HG03039 (cell line): ENCODE results near the gene TNPO1.

Experiments
- ATAC-seq: cut with Tn5 transposase; IDR thresholded peaks from one replicate; pipeline ENCODE4 v1.9.1; 2021; ENCODE audit warnings: mild to moderate bottlenecking, moderate library complexity; ENCODE audit not compliant: unreplicated experiment

The TNPO1 gene

DNA sequence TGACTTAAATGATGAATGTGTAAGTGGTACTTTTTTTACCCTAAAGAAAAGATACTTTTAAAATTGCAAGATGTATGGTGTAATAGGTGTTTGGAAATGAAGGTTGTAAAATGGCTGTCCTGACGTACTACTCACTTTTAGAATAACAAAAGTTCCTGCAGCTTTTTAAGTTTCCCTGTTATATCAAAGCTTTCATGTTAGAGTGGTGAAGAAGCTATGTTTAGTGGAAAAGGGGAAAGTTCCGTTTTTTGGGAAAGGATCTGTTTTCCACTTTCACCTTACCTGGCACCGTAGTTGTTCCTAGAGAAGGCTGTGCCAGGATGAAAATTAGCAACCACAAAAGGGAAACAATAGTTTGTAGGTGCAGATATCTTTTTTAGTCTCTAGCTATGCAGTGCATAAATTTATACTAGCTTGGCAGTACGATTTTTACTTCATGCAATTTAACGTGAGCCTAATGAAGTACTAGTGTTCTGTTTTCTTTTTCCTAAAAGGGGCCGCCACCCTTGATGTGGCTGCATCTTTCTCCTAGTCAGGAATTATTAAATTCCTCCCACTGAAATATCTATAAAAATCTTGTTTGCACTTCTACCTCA is 1.3 kb downstream of the TNPO1 start:
- ATAC-seq = no peak

DNA sequence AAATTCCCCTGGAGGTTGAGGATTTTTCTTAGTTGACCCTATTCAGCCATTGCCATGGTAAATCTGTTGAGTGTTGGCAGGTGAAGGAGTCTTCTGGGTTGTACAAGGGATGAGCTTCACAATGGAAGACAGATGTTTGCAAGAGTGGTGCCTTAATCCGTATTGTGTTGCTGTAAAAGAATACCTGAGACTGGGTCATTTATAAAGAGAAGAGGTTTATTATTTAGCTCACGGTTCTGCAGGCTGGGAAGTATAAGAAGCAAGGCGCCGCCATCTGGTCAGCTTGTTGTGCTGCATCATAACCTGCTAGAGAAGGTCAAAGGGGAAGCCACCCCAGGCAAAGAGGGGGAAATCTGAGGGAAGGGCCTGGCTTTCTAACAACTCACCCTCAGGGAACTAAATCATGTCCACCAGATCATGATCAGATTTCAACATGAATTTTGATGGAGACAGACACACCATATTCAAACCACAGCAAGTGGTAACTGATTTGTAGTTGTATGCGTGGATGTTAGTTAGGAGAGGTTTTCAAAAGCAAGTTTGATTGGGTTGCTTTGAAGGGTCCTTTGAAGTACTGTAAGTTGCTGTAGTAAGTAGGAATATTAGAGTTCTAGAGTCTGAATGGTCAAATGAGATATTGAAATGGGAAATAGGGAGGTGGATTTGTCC is 2.5 kb downstream of the TNPO1 start:
- no peak for ATAC-seq

DNA sequence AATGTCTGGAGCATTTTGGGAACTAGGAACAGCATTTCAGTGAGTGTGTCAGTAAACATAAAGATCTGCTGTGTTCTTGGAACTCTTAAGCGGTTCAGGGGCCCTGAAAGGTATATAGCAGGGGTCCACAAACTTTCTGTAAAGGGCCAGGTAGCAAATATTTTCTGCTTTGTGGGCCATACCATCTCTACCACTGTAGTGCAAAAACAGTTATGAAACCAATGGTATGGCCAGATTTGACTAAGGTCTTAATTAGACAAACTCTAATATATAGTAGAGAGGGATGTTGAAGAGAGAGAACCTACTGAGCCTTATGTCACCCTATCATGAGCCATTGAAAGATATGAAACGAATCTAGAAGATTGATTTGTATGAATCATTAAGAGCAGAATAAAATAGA is 5.3 kb downstream of the TNPO1 start:
- ATAC-seq = no peak

DNA sequence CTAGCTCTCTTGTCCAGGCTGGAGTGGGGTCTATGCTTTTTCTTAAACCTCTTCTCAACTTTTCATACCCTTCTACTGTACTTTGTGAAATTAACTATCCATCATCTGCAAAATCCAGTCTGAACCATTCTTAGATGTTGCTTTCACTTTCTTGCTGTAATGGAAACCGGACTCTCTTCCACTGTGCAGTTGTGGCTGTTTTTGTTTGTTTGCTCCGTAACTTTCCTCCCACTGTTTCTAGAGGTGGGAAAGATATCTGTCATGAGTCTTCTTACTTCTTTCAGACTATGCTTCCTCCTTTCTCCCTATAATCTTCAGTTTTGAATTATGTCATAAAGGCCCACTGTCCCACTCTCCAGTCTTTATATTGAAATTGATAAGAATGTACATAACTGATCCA is 6.5 kb downstream of the TNPO1 start:
- ATAC-seq = no peak

DNA sequence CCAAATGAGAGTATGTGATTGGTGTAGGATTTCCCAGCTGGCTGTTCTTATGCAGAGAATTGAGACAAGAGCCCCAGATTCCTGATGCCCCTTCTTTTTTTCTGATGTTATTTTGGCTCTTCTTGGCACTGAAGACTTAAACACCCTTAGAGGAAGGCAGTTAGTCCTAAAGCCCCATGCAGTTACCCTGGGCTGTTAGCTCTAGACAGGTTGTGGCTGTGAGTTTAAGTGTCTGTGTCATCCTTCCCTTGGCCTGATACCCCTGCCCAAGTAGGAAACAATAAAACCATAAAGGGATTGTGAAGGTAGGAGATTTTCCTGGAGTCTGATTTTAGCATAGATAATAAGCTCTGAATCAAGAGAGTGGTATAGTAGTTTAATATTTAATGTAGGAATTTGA is 13.2 kb downstream of the TNPO1 start:
- ATAC-seq = no peak

DNA sequence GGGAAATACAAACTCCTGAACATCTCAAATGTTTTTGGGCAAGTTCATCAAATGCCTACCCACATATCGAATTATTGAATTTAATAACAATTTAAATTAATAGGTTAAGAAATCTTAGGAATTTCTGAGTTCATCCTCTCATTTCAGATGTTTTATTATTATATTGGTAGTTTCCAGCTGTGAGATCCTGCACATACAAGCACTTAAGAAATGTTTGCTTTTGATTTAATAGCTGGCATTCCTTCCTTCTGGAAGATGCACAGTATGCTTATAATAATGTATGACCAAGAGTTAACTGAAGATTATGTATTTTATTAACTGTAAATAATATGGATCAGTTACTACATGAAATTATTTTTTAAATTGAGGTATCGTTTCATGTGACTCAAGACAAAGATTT is 13.9 kb downstream of the TNPO1 start:
- no peak for ATAC-seq

DNA sequence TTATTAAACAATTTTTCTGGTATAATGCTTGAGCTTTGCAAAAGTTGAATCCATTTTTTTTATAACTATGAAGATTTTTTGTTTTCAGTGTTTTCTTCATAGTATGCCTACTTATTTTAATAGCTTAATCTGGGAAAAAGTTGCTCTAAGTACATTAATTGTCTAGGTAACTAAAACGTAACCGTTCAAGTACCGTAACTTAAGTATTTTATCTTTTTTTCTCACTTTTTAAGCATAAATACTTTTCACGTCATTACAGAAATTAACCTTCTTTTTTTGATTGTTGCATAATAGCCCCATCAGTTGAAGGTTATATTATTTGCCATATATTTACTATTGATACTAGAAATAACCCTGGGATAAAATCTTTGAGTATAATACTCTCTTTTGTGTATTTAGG is 15.2 kb downstream of the TNPO1 start:
- ATAC-seq = no peak

DNA sequence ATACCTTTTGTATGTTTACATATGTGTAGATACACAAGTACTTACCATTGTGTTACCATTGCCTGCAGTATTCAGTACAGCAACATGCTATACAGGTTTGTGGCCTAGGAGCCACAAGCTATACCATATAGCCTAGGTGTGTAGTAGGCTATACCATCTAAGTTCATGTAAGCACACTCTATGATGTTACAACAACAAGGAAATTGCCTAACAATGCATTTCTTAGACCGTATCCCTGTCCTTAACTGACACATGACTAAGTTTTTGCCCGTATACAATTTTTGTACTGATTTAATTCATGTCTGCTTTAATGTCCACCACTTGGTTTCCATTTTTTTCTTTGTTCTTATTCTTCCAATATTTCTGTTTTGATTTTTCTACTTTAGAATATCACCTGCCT is 18.5 kb downstream of the TNPO1 start:
- ATAC-seq = no peak

DNA sequence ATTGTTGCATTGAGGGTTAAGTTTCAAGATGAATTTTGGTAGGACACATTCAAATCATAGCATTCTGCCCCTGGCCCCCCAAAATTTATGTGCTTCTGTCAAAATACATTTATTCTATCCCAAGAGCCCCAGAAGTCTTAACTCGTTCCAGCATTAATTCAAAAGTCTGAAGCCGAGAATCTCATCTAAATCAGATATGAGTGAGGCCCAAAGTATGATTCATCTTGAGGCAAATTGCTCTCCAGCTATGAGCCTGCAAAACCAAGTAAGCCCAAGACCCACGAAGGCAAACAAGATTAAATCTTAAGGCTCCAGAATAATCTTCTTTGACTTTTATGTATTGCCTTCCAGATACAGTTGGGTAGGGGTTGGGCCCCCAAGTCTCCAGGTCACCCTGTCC is 19.2 kb downstream of the TNPO1 start:
- no peak for ATAC-seq

DNA sequence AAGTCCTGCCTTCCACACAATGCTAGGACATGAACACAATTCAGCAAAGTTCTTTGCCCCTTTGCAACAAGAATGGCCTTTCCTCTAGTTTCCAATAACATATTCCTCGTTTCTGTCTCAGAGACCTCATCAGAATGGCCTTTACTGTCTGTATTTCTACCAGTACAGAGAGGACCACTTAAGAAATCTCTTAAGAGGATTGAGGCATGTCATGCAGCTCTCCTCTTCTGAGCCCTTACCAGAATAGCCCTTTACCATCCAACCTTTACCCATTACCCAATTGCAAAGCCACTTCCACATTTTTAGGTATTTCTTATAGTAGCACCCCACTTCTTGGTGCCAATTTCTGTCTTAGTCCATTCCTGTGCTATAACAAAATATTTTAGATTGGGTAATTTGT is 20.3 kb downstream of the TNPO1 start:
- no peak for ATAC-seq

DNA sequence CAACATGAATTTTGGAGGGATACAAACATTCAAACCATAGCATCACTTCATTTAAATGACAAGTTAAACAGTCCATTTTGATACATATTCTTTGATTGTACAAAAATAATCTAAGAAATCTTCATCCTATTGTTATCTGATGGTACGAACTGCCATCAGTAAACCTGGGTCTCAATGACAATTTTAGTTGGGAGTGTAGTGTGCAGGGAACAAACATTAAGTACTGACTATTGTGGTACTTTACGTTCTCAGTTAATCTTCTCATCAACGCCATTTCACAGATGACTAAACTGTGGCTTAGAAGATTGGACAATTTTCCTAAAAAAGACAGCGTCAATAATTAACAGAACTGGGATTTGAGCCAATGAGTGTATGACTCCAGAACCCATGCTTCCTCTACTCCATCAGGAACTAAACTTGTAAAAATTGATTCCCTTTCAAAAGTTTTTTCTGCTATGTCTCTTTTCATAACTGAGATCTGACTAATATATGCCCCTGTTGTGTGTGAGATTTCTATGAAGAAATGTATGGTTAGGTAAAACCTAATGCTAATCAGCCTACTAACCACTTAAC is 21.1 kb downstream of the TNPO1 start:
- ATAC-seq = no peak

DNA sequence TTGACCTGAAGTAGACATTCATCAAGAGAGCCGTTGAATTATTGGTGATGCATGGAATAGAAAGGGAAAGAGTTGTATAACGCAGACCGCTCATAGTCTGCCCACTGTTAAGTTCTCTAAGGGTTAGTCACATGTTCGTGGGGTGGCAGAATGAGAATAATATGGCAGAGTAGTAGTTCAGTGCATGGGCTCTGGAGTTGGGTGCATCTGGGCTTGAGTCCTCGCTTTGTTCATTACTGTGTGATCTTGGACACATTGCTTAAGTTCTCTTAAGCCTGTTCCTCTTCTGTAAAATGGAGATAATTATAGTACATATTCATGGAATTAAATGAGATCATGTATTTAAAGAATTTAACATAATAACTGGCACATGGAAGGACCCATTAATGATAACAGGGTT is 23.6 kb downstream of the TNPO1 start:
- ATAC-seq = no peak

DNA sequence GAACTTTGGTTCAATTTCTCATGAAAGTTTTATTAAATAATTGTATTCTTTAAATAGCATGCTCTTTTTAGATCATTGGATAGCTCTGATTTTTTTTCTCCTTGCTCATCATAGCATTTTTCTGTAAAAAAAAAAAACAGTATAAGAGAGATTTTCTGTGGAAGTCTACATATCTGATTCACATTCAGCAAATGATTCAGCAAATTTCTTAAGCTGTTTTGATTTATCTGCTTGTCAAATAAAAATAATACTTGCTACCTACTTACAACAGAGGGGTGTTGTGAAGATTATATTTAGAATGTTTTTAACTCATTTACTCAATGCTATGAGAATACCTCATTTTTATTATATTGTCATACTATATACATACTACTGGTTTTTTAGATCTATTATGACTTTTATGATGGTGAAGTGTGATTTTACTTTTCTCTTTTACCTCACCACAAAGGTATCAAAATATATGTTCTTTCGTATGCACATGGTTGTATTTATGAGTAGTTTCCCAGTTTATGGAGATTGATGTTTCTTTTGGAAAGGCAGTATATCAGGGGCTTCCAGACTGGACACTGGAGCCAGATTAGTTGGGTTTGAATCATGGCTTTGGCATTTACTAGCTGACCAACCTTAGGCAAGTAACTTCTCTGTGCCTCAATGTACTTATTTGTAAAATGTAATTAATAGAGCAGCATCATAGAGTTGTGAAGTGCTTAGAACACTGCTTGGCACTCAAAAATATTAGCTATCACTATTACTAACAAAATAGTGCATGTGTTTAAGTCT is 25.5 kb downstream of the TNPO1 start:
- no peak for ATAC-seq

DNA sequence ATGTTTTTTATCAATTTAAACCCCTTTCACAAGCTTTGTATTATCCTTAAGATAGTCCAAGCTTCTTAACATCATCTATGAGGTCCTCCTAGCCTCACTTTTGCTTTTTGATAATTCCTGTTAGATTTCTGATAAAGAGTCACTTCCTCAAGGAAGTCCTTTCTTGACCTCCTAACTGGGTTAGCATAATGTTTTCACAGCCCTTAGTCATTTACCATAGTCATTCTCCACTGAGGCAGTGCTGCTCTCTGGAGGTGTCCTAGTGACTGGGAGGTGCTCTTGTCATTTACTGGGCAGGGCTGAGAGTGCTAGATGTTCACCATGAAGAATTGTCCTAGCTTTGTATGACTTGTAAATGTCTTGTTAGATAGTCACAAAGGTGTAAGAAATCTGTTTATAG is 26.4 kb downstream of the TNPO1 start:
- no peak for ATAC-seq

DNA sequence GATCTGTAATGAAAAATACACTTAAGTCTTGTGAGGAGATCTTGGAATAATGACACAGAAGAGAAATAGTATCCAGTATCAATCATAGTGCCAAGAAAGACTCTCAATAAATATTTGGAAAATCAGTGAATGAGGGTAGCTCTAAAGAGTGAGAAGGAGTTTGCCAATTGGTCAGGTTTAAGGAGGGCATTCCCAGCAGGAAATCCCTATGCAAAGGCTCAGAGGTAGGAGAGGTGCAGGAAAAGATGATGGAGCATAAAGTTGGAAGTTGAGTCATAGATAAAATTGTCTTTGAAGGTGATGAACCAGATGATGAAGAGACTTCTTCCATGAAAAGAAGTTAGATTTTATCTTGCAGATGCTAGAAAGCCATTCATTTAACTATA is 27.8 kb downstream of the TNPO1 start:
- ATAC-seq = no peak

DNA sequence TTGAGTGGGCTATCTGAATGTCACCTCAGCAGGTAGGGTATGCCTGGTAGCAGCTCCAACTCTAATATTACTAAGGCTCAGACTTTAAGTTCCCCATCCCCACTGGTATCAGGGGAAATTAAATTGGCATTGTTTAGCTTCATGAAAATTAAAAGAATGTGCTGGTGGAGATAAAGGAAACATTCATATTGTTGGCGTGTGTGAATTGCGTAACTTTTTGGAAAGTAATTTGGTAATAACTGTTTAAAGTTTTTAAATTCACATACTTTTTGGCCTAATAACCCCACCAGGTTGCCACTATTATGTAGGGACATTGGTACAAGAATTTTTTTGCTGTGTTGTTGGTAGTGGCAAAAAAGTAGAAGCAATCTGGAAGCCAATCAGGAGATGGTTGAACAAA is 29.4 kb downstream of the TNPO1 start:
- ATAC-seq = no peak

DNA sequence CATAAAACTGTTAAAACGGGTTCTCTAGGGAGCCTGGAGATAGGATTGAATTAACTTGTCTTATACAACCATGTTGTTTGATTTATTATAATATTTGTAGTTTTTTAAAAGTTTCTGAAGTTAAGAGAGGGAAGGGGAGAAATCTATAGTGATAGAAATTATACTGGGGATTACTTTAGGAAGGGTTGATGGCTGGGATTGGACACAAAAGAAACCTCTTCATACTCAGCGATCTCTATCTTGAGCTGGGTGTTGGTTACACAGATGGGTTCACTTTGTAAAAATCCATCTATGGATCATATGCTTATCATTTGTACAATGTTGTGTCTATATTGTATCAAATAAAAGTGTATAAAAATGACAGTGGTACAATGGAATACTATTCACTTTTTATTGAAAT is 30.0 kb downstream of the TNPO1 start:
- ATAC-seq = no peak

DNA sequence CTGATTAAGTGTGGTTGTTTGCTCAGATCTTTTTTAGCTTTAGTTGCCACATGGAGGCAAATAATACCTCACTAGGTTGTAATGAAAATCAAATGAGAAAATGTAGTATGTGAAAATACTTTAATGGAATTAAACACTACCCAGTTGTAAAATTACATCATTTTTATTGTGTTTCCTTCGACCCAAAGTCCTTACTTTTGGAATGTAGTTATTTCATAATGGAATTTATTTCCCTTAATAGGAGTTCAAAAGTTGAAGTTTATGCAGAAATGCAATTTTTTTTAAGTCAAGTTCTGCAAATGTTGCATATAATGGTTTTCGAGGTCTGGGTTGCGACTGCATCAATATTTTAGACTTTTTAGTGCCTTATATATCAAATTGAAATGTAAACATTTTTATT is 31.0 kb downstream of the TNPO1 start:
- no peak for ATAC-seq

DNA sequence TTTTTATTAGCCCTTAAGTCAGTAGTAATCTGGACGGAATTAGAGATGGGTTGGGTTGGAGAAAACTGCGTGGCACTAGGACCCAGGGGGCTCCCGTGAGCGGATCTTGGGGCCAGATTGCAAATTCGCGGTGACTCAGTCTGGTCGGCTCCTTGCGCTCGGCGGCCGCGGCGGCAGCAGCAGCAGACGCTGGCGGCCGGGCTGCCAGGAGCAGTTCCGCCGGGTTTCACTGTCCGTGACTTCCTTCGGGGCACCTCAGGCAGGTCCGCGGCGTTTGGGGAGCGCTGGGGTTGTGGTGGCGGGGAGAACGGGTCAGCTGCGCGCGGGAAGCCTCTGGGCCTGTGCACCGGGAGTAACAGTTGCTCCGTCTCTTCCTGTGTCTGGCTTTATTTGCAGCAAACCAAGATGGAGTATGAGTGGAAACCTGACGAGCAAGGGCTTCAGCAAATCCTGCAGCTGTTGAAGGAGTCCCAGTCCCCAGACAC is 31.6 kb downstream of the TNPO1 start:
- ATAC-seq = peak; percentile 75

DNA sequence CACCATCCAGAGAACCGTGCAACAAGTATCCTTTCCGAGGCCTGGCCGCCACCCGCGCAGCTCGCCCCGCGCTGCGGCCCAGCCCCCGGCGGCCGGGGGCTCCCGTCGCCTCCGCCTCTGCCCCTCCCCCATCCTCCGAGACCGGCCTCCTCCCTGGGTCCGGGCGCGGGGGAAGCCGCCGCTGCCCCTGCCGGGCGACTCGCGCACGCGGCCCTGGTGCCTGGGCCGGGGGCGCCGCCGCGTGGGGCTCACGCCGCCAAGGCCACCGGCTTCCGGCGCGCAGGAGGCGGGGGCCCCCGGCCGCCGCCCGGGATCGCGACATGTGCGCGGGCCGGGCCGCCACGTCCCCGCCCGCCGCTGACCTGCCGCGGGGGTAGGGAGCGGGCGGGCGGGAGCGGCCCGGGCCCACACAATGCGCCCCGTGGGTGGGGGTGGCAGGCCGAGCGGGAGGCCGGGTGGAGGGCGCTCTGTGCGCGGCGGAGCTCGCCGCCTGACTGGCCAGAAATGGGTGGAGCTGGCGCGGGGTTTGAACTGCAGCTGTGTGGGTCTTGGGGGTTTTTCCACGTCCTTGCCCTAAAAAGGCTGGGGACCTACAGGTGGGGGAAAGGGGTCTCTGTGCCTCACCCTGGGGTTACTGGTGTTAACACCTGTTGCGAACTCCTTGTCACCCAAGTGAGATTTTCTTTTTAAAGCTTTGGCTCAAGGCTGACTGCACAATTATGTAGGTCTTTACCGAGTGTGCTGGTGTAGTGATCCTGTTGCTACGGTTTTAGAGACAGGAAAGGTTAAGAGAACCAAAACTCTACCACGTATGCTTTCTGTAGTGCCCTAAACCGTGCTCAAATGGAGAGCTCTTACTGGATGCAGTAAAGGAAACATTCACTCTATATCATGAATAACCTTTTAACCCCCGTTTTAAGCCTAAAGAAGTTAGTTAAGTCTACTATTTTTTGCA is 32.3 kb downstream of the TNPO1 start:
- peak; percentile 55 for ATAC-seq

DNA sequence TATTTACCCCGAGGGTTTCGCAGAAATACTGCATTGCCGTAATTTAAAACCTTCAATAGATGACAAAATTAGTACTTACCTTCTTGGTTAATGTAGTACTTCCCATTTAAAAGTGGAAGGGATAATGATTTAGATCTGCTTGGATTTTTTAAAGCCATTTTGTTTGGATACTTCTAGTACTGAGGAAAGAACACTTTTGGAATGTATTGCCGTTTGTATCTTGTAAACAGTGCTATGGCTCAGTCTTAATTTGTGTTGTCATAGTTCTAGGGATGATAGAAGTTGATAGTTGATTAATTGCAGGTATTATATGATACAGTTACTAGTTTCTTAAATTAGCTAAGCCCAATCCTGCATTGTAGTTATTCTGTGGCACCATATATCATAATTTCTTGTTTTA is 33.1 kb downstream of the TNPO1 start:
- ATAC-seq = no peak
